Measurements from ENCODE around the gene ZNF862. TPM values are rescaled to one million over a fixed set of nuclear protein-coding genes. Genes with fewer than 3 reads are reported as not detected.
A peak's percentile ranks its signal among the peaks of the same experiment; 100 is the strongest.

Gene ZNF862
- total RNA-seq, 1 experiment from 2014 or later, result 5.7 TPM

GRCh38 chr7:149796287-149796860 is 41.8 kb upstream of the ZNF862 start:
- no peak for DNase-seq (ENCODE audit: low spot score)
- Histone ChIP-seq H3K27ac (ENCODE audit: low read depth, low read length, poor library complexity, severe bottlenecking) (no peak overlapping the region), H3K4me3 (ENCODE audit: low read depth, low read length, poor library complexity, severe bottlenecking) (no peak overlapping the region), H3K27me3 (replicated peaks; ENCODE audit: insufficient read depth, low read depth, low read length, poor library complexity) (no peaks in the 10 kb centered on the region), H3K4me1 (ENCODE audit: insufficient read depth, low read length, poor library complexity, severe bottlenecking) (no peaks in the 10 kb centered on the region), H3K36me3 (ENCODE audit: insufficient read depth, low read length, poor library complexity, severe bottlenecking) (no peaks in the 10 kb centered on the region), H3K9me3 (ENCODE audit: low read depth, low read length, poor library complexity, severe bottlenecking) (no peaks in the 10 kb centered on the region)
- BruUV-seq (replicated peaks), result no TSS peak
- no peak for TF ChIP-seq EZH2 (IDR thresholded peaks at IDR 0.05; ENCODE audit: borderline replicate concordance, low read depth, low read length, poor library complexity, severe bottlenecking)
- TF ChIP-seq CTCF (conservative IDR thresholded peaks at IDR 0.05; ENCODE audit: low read depth, low read length), result no peak
- CTCF ChIA-PET, result no interaction called here
- POLR2A ChIA-PET (ENCODE audit: low non-redundant PET), result no interaction called here
- intact Hi-C loops (cut with micrococcal nuclease; ENCODE audit: unreplicated experiment), result no loop called here

- no peak for TF ChIP-seq CTCF (conservative IDR thresholded peaks at IDR 0.05; ENCODE audit: low read depth, low read length)
- TF ChIP-seq EZH2 (IDR thresholded peaks at IDR 0.05; ENCODE audit: borderline replicate concordance, low read depth, low read length, poor library complexity, severe bottlenecking), result no peak
- Histone ChIP-seq H3K4me1 (ENCODE audit: insufficient read depth, low read length, poor library complexity, severe bottlenecking) (no peaks in the 10 kb centered on the region), H3K27ac (ENCODE audit: low read depth, low read length, poor library complexity, severe bottlenecking) (no peak overlapping the region), H3K36me3 (ENCODE audit: insufficient read depth, low read length, poor library complexity, severe bottlenecking) (no peaks in the 10 kb centered on the region), H3K27me3 (replicated peaks; ENCODE audit: insufficient read depth, low read depth, low read length, poor library complexity) (no peaks in the 10 kb centered on the region), H3K4me3 (ENCODE audit: low read depth, low read length, poor library complexity, severe bottlenecking) (no peak overlapping the region), H3K9me3 (ENCODE audit: low read depth, low read length, poor library complexity, severe bottlenecking) (no peaks in the 10 kb centered on the region)
- CTCF ChIA-PET, result no interaction called here
- POLR2A ChIA-PET (ENCODE audit: low non-redundant PET), result no interaction called here
- no TSS peak for BruUV-seq (replicated peaks)
- no peak for DNase-seq (ENCODE audit: low spot score)
- intact Hi-C loops (cut with micrococcal nuclease; ENCODE audit: unreplicated experiment), result no loop called here
Measured at GRCh38 chr7:149797771-149798170, 40.4 kb upstream of the ZNF862 start.

GRCh38 chr7:149799397-149800168 is 38.6 kb upstream of the ZNF862 start:
- Histone ChIP-seq H3K4me3 (ENCODE audit: low read depth, low read length, poor library complexity, severe bottlenecking) (no peak overlapping the region), H3K4me1 (ENCODE audit: insufficient read depth, low read length, poor library complexity, severe bottlenecking) (no peaks in the 10 kb centered on the region), H3K9me3 (ENCODE audit: low read depth, low read length, poor library complexity, severe bottlenecking) (no peaks in the 10 kb centered on the region), H3K27me3 (replicated peaks; ENCODE audit: insufficient read depth, low read depth, low read length, poor library complexity) (no peaks in the 10 kb centered on the region), H3K27ac (ENCODE audit: low read depth, low read length, poor library complexity, severe bottlenecking) (no peak overlapping the region), H3K36me3 (ENCODE audit: insufficient read depth, low read length, poor library complexity, severe bottlenecking) (no peaks in the 10 kb centered on the region)
- intact Hi-C loops (cut with micrococcal nuclease; ENCODE audit: unreplicated experiment), result loop anchor here (10.0 kb wide), 1 partner anchor 245 kb away; no protein-coding TSS in a partner anchor
- POLR2A ChIA-PET (ENCODE audit: low non-redundant PET), result no interaction called here
- TF ChIP-seq CTCF (conservative IDR thresholded peaks at IDR 0.05; ENCODE audit: low read depth, low read length) (peak; percentile 68), EZH2 (IDR thresholded peaks at IDR 0.05; ENCODE audit: borderline replicate concordance, low read depth, low read length, poor library complexity, severe bottlenecking) (no peak)
- CTCF ChIA-PET, result interaction anchor here (1.2 kb wide), 1 partner anchor 137 kb away, joined by 4 read pairs; no protein-coding TSS in a partner anchor
- no TSS peak for BruUV-seq (replicated peaks)
- peak; percentile 17 for DNase-seq (ENCODE audit: low spot score)
